ENCODE results near the gene RNF20.

DNA sequence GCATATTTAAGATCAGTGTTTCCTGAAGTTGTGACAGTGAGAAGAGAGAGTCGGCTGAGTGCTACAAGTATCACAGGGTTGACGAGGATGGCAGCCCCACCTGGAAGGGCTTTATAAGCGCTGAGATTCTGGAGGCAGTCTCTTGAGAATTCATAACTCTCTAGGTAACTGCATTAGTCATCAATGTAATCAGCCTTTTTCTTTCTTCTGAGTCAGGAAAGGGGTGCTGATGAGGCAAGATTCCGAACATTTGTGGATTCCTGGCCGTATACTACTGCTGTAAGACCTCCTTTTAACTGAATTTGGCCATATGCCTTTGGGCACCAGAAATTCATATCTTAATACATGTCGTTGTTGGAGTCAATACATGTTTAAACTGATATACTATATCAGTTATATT is 6.6 kb upstream of the RNF20 start:
- TF ChIP-seq, protein P1, sequence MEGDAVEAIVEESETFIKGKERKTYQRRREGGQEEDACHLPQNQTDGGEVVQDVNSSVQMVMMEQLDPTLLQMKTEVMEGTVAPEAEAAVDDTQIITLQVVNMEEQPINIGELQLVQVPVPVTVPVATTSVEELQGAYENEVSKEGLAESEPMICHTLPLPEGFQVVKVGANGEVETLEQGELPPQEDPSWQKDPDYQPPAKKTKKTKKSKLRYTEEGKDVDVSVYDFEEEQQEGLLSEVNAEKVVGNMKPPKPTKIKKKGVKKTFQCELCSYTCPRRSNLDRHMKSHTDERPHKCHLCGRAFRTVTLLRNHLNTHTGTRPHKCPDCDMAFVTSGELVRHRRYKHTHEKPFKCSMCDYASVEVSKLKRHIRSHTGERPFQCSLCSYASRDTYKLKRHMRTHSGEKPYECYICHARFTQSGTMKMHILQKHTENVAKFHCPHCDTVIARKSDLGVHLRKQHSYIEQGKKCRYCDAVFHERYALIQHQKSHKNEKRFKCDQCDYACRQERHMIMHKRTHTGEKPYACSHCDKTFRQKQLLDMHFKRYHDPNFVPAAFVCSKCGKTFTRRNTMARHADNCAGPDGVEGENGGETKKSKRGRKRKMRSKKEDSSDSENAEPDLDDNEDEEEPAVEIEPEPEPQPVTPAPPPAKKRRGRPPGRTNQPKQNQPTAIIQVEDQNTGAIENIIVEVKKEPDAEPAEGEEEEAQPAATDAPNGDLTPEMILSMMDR (IDR thresholded peaks at IDR 0.05), result no peak
- TF ChIP-seq POLR2A (IDR thresholded peaks at IDR 0.05), result no peak
